ENCODE measurements around the gene PARD6G.

PARD6G gene

DNA sequence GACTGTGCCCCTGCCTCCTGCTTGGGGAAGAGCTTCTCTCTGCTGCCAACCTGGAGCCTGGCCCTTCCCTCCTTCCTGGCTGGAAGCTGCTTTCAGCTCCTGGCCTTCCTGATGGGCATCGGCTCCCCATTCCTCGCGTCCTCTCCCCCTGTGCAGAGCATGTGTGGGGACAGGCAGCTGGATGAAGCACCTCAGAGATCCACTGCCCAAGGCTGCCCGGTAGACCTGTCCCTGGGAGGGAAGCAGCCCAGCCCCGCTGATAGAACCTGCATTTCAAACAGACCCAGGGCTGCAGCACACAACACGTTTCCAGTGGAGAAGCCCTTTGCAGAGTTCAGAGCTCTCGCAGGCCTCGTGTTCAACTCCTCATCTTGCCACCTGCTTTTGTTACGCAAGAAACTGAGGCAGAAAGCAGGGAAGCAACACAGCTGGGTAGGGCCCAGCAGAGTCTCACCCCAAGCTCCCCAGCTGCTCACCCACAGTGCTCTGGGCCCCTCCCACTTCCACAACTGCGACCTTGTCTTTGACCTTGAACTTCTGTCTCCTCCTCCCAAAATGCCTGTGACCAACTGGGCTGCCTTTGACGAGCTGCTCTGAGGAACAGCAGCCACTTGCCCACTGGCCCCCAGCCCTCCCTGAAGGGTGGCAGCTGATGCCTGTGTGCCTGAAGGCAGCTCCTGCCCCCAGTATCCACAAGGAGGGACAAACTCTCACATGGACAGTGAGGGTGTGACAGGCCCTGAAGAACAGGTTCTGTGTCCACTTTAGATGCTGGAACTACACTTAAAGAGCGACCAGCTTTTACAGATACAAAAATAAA is 65.5 kb downstream of the PARD6G start:
- no peak for DNase-seq (ENCODE audit: extremely low read depth, low read depth)
- TF ChIP-seq, protein P1, sequence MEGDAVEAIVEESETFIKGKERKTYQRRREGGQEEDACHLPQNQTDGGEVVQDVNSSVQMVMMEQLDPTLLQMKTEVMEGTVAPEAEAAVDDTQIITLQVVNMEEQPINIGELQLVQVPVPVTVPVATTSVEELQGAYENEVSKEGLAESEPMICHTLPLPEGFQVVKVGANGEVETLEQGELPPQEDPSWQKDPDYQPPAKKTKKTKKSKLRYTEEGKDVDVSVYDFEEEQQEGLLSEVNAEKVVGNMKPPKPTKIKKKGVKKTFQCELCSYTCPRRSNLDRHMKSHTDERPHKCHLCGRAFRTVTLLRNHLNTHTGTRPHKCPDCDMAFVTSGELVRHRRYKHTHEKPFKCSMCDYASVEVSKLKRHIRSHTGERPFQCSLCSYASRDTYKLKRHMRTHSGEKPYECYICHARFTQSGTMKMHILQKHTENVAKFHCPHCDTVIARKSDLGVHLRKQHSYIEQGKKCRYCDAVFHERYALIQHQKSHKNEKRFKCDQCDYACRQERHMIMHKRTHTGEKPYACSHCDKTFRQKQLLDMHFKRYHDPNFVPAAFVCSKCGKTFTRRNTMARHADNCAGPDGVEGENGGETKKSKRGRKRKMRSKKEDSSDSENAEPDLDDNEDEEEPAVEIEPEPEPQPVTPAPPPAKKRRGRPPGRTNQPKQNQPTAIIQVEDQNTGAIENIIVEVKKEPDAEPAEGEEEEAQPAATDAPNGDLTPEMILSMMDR (IDR thresholded peaks at IDR 0.05; ENCODE audit: low read depth, low read length): no peak

DNA sequence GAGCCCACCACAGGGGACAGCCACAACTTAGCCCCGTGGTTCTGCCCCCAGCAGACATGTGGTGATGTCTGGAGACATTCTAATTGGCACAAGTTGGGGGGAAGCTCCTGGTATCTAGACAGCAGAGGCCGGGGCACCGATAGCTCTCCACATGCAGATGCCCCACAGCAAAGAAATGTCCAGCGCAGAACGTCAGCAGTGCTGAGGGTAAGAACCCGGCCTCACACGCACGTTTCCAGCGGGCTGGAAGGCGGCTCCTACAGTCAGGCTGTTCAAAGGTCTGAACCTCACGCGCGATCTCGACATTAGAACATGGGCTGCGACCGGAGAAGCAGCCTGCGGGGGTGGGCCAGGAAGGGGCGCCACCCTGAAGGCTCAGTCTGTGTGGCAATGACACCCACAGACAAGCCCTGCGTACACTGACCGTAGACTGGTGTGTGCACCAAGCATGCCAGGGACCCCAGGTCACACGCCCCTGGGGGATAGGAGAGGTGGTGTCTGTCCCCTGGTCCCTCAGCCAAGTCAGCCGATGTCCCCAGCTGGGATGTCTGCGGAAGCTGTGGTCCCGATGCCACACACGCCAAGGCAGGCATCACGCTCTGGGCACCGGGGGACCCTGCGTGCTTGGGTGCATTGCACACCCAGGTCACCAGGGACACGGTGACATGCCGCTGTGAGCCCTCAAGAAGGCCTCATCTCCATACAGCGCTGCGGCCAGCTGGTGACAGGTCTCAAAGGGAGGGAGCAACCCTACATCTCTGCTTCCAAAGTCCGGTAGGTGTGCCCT is 66.3 kb downstream of the PARD6G start:
- no peak for DNase-seq (ENCODE audit: extremely low read depth, low read depth)
- TF ChIP-seq, protein P1 (IDR thresholded peaks at IDR 0.05; ENCODE audit: low read depth, low read length): no peak

DNA sequence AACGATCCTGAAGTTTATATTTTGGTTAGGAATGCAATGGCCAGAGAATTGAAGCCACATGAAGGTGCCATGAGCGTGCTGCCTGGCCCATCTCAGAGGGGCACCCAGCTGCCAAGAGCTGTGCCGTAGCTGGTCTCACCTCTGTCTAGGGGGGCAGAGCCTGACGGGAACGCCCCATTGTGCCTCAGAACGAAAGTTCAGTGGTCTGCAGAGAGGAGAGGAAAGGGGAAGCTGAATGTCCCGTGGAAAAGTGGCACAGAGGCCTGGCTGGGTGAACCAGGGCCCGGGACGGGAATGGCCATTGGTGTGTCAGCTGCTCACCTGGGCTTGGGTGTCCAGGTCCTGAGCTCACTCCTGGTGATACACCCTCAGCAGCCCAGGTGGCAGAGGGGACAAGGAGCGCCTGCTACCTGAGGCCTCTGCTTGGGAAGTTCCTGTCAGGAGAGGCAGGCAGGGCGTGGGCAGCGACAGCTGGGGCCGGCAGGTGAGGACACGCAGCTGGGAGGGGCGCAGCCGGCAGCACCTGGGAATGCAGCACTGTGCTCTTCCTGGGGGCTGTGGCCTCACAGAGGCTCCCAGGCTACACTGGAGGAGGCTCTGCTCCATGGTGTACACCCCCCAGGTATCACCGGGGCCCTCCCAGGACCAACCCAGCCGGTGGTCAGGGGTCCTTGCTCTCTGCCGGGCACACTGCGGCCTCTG is 67.3 kb downstream of the PARD6G start:
- TF ChIP-seq, protein P1 (IDR thresholded peaks at IDR 0.05; ENCODE audit: low read depth, low read length): no peak
- no peak for DNase-seq (ENCODE audit: extremely low read depth, low read depth)

DNA sequence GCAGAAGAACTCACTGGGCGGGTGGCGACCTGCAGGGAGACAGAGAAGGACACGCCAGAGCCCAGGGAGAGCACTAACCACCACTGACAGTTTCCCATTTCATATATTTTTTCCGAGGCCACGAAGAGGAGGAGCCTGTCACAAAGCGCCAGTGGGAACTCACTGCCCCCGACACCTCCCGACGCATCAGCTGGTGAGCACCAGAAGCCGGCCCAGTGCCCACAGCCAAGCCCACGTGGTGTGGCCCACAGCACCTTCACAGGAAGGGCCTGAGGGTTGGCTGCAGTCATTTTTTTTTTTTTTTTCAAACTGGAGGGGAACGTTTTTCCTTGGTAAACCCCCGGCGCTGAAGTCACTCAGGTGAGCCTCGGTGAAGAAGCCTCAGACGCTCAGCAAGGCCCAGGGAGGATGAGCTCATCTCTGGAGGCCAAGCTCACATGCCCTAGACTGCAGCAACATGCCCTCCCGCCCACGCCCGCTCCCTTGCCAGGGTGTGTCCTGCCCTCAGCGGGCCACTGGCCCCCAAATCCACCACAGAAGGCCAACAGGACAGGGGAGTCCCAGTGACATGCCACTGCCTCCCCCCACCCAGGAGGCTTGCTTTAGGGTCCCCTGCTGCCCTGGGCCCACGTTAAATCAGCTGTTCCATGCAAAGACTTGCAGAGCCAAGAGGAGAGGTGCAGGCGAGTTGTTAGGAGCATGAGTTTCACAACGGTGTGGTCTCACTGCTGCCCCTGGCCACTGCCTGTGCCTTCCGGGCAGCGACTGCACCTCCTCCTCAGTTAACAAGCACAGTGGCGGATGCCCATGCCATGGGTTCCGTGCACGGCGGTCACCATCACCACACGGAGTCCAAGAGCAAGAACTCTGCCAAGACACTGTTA is 68.1 kb downstream of the PARD6G start:
- TF ChIP-seq, protein P1 (IDR thresholded peaks at IDR 0.05; ENCODE audit: low read depth, low read length): no peak
- DNase-seq (ENCODE audit: extremely low read depth, low read depth): no peak

DNA sequence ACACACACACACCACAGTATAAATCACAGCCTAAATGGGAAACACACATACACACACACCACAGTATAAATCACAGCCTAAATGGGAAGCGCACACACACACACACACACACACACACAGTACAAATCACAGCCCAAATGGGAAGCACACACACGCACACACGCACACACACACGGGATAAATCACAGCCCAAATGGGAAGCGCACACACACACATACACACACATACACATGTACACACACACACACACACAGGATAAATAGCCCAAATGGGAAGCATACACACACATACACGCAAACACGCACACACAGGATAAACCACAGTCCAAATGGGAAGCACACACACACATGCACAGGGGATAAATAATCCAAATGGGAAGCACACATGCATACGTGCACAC is 70.2 kb downstream of the PARD6G start:
- DNase-seq (ENCODE audit: extremely low read depth, low read depth): no peak
- TF ChIP-seq, protein P1 (IDR thresholded peaks at IDR 0.05; ENCODE audit: low read depth, low read length): no peak

DNA sequence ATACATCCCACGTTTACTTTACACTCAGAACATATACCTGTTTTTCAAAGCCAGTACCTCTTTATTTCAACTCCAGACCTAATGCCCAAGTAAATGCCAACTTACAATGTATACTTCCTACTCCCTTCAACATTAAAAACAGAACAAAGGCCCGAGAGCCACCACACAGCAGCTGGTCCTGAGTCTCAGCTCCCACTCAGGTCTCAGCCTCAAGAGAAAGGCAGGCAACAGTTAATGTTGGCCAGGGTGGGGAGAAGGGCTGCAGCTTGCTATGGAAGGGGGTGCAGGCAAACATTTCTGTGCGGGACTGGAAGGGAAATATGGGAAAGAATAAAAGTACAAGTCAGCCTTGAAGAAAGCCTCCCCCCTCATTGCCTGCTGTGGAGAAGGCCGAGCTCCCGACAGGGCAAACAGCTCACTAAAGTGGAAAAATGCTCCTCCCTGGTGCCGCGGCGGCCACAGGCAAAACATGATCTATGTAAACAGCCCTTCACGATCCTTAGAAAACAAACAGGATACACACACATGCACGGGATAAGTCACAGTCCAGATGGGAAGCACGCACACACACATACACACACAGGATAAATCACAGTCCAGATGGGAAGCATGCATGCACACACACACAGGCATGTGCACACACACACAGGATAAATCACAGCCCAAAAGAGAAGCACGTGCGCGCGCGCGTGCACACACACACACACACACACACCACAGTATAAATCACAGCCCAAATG is 70.8 kb downstream of the PARD6G start:
- peak; percentile 4 for DNase-seq (ENCODE audit: extremely low read depth, low read depth)
- TF ChIP-seq, protein P1 (IDR thresholded peaks at IDR 0.05; ENCODE audit: low read depth, low read length): no peak
